ENCODE measurements around the gene MILR1. TPM values are rescaled to one million over a fixed set of nuclear protein-coding genes. Genes with fewer than 3 reads are reported as not detected.

MILR1 gene
- total RNA-seq, 1 experiment from 2014 or later: 3.8 TPM

DNA sequence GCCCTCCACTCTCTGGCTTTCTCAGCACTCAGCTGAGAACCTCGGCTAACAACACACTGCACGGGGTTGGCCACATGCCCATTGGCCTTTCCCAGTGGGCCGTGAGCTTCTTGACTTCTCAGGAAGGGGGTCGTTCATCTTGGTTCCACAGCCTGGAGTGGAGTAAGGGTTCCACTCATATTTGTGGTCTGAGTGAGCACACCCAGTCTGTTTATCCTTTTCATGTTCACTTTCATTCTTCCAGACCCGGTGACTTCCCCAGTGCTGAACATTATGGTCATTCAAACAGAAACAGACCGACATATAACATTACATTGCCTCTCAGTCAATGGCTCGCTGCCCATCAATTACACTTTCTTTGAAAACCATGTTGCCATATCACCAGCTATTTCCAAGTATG is 8.2 kb downstream of the MILR1 start:
- Histone ChIP-seq H3K36me3 (ENCODE audit: control insufficient read depth in 1 of 2, insufficient read depth in 2 of 2, low read length in 2 of 2) (no peaks in the 10 kb centered on the region), H3K27ac (ENCODE audit: low read depth, low read length) (no peak overlapping the region), H3K4me2 (ENCODE audit: low read length) (no peak overlapping the region), H3K9ac (ENCODE audit: low read length) (no peak overlapping the region), H3K4me3 (replicated peaks in 1 of 2; ENCODE audit: low read depth in 1 of 2, low read length in 2 of 2) (no peak overlapping the region), H4K20me1 (ENCODE audit: insufficient read depth) (no peaks in the 10 kb centered on the region), H3K27me3 (ENCODE audit: insufficient read depth, low read length) (no peaks in the 10 kb centered on the region), H3K9me2 (ENCODE audit: insufficient read depth) (no peaks in the 10 kb centered on the region), H3K4me1 (ENCODE audit: control insufficient read depth in 1 of 2, insufficient read depth in 2 of 2, low read length in 2 of 2) (peaks cover 7 to 28% of the 10 kb centered on the region in 2 experiments), H2AFZ (ENCODE audit: low read depth, low read length, poor library complexity, severe bottlenecking) (no peak overlapping the region), H3K79me2 (ENCODE audit: insufficient read depth, low read length) (no peaks in the 10 kb centered on the region), H3K9me3 (ENCODE audit: control insufficient read depth in 1 of 2, insufficient read depth in 1 of 2, low read depth in 1 of 2, low read length in 2 of 2) (no peaks in the 10 kb centered on the region)
- no peak for TF ChIP-seq POLR2AphosphoS5 (IDR thresholded peaks at IDR 0.05; ENCODE audit: low read depth, low read length)
- TF ChIP-seq, protein P1, sequence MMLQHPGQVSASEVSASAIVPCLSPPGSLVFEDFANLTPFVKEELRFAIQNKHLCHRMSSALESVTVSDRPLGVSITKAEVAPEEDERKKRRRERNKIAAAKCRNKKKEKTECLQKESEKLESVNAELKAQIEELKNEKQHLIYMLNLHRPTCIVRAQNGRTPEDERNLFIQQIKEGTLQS (IDR thresholded peaks at IDR 0.05): no peak
- no peak for TF ChIP-seq POLR2A (IDR thresholded peaks at IDR 0.05; ENCODE audit: borderline replicate concordance, extremely low read depth, insufficient read depth, insufficient read length)
- TF ChIP-seq, protein P2, sequence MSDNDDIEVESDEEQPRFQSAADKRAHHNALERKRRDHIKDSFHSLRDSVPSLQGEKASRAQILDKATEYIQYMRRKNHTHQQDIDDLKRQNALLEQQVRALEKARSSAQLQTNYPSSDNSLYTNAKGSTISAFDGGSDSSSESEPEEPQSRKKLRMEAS (IDR thresholded peaks at IDR 0.05): no peak
- TF ChIP-seq, protein P3, sequence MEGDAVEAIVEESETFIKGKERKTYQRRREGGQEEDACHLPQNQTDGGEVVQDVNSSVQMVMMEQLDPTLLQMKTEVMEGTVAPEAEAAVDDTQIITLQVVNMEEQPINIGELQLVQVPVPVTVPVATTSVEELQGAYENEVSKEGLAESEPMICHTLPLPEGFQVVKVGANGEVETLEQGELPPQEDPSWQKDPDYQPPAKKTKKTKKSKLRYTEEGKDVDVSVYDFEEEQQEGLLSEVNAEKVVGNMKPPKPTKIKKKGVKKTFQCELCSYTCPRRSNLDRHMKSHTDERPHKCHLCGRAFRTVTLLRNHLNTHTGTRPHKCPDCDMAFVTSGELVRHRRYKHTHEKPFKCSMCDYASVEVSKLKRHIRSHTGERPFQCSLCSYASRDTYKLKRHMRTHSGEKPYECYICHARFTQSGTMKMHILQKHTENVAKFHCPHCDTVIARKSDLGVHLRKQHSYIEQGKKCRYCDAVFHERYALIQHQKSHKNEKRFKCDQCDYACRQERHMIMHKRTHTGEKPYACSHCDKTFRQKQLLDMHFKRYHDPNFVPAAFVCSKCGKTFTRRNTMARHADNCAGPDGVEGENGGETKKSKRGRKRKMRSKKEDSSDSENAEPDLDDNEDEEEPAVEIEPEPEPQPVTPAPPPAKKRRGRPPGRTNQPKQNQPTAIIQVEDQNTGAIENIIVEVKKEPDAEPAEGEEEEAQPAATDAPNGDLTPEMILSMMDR (IDR thresholded peaks at IDR 0.05 in 2 of 3, conservative IDR thresholded peaks at IDR 0.05 in 1 of 3; ENCODE audit: borderline replicate concordance in 1 of 3, insufficient read depth in 1 of 3, low read depth in 2 of 3, low read length in 2 of 3): no peak
- TF ChIP-seq SRF (IDR thresholded peaks at IDR 0.05; ENCODE audit: low read depth): no peak
- no peak for TF ChIP-seq YY1 (IDR thresholded peaks at IDR 0.05; ENCODE audit: extremely low read depth, insufficient replicate concordance, low read depth, low read length)
- no peak for TF ChIP-seq FOSL1 (IDR thresholded peaks at IDR 0.05; ENCODE audit: low read depth)
- no peak for TF ChIP-seq SP1 (IDR thresholded peaks at IDR 0.05; ENCODE audit: low read depth)
- no peak for ATAC-seq
- intact Hi-C loops (cut with micrococcal nuclease): no loop called here
- CTCF ChIA-PET: interaction anchor here (1.8 kb wide), 1 partner anchor 37 kb away, joined by 3 read pairs; no protein-coding TSS in a partner anchor
- POLR2A ChIA-PET: interaction anchor here (0.6 kb wide), 1 partner anchor 50 kb away, joined by 3 read pairs; the partner anchor contains the start of gene CEP95
- BruUV-seq (replicated peaks): no TSS peak
- RAD21 ChIA-PET (ENCODE audit: low non-redundant PET in 1 of 2, low total read pairs in 2 of 2, uncharacterized antibody in 2 of 2, unreplicated experiment in 2 of 2): no interaction called here
- DNase-seq (ENCODE audit: low read depth, low spot score): no peak

Data from HCT116 (cell line).